GM10248 (cell line): Measurements from ENCODE around the gene SASS6.

Source experiments
- CTCF ChIA-PET: fragments of 300-600 bp; sonication (Branson Sonifier 250); formaldehyde crosslinking; extraction: SDS; loops from one replicate; lab custom pipeline; 2021; ENCODE audit warnings: antibody characterized with exemption; lab: Yijun Ruan, JAX
- POLR2A ChIA-PET: fragments of 350-650 bp; sonication (Branson Sonifier 250); formaldehyde crosslinking; extraction: SDS; loops from one replicate; lab custom pipeline; 2020; ENCODE audit warnings: antibody characterized with exemption; lab: Yijun Ruan, JAX
- DNase-seq: peaks from one replicate; pipeline ENCODE4 v3.0.0; 2012; ENCODE audit errors: extremely low spot score
- CTCF ChIP-seq: IDR thresholded peaks from 2 replicates; pipeline ENCODE4 v1.5.1; 2012; ENCODE audit warnings: mild to moderate bottlenecking, low read depth; ENCODE audit errors: extremely low read depth, missing control alignments, control extremely low read depth

The SASS6 gene

GRCh38 chr1:100076744-100077143, 56.0 kb downstream of the SASS6 start:
- POLR2A ChIA-PET = interaction anchor here (0.7 kb wide), 1 partner anchor 39 kb away, joined by 3 read pairs; a partner anchor contains a TSS
- no peak for TF ChIP-seq CTCF
- CTCF ChIA-PET = interaction anchor here (0.7 to 2.1 kb wide), 4 partner anchors 9 to 379 kb away, joined by 3 to 6 read pairs (median 4); a partner anchor contains a TSS
- peak; percentile 60 for DNase-seq

- ChIA-PET CTCF (interaction anchor here (0.7 to 2.4 kb wide), 6 partner anchors 9 to 380 kb away, joined by 3 to 7 read pairs (median 4); a partner anchor contains a TSS), POLR2A (interaction anchor here (0.7 kb wide), 1 partner anchor 39 kb away, joined by 3 read pairs; a partner anchor contains a TSS)
- no peak for TF ChIP-seq CTCF
- DNase-seq = no peak
Observed at GRCh38 chr1:100076319-100076718, 56.4 kb downstream of the SASS6 start.

- ChIA-PET POLR2A (interaction anchor here (0.6 kb wide), 1 partner anchor 372 kb away, joined by 3 read pairs; no protein-coding TSS in a partner anchor), CTCF (interaction anchor here (0.8 to 2.4 kb wide), 5 partner anchors 8 to 380 kb away, joined by 3 to 7 read pairs (median 5); no protein-coding TSS in a partner anchor)
- TF ChIP-seq CTCF = no peak
- DNase-seq = peak; percentile 35
Observed at GRCh38 chr1:100075773-100076172, 57.0 kb downstream of the SASS6 start.

GRCh38 chr1:100074604-100075395, 57.9 kb downstream of the SASS6 start:
- CTCF ChIA-PET = interaction anchor here (1.3 to 2.4 kb wide), 3 partner anchors 9 to 381 kb away, joined by 3 to 7 read pairs (median 5); no protein-coding TSS in a partner anchor
- TF ChIP-seq CTCF = no peak
- no peak for DNase-seq
- POLR2A ChIA-PET = no interaction called here

GRCh38 chr1:100073531-100073930, 59.2 kb downstream of the SASS6 start:
- POLR2A ChIA-PET = no interaction called here
- no peak for DNase-seq
- CTCF ChIA-PET = interaction anchor here (1.3 kb wide), 1 partner anchor 10 kb away, joined by 3 read pairs; no protein-coding TSS in a partner anchor
- no peak for TF ChIP-seq CTCF

GRCh38 chr1:100070201-100070939, 62.4 kb downstream of the SASS6 start:
- ChIA-PET POLR2A (no interaction called here), CTCF (interaction anchor here (1.1 to 1.9 kb wide), 3 partner anchors 9 to 28 kb away, joined by 3 to 7 read pairs (median 3); no protein-coding TSS in a partner anchor)
- TF ChIP-seq CTCF = no peak
- no peak for DNase-seq
